K562 (cell line): ENCODE results near the gene MYL4. TPM values are rescaled to one million over a fixed set of nuclear protein-coding genes. Genes with fewer than 3 reads are reported as not detected.
A peak's percentile ranks its signal among the peaks of the same experiment; 100 is the strongest.

ENCODE experiments used
- ADNP ChIP-seq: fragments of 200-800 bp; sonication (Bioruptor generic); IDR thresholded peaks from 2 replicates; pipeline ENCODE4 v1.6.1; 2016; ENCODE audit warnings: missing genetic modification characterization, missing compliant biosample characterization
- MTF1 ChIP-seq: fragments of 250-450 bp; sonication (Bioruptor Pico); IDR thresholded peaks from 2 replicates; pipeline ENCODE4 v1.9.0; 2021; ENCODE audit warnings: moderate library complexity, mild to moderate bottlenecking, inconsistent platforms, borderline replicate concordance
- ZNF263 ChIP-seq: sonication (generic); formaldehyde crosslinking; IDR thresholded peaks from 2 replicates; pipeline ENCODE4 v1.8.0; 2022; ENCODE audit warnings: mild to moderate bottlenecking, missing genetic modification reagents, borderline replicate concordance
- polyA plus RNA-seq, 8 experiments: library from polyadenylated mRNA; depleted of rRNA in 4 of 8; stranded (reverse) in 5 of 8; unstranded in 3 of 8; fragments of >200 nt; fragmentation: Nextera tagmentation in 2 of 8; fragmentation: Illumina TruSeq in 1 of 8; extraction: Ambion mirVana in 2 of 8; extraction: Trizol in 1 of 8; gene quantifications; 2 replicates each; pipeline versions ENCODE4 v1.2.1 to v1.2.3, GENCODE V29; 2011 to 2014; ENCODE audit warnings: inconsistent platforms in 1 of 8, missing spikeins in 1 of 8
- total RNA-seq, 7 experiments: library from RNA; depleted of rRNA in 6 of 7; stranded (reverse); fragments of >200 nt in 6 of 7; fragmentation: Illumina TruSeq in 2 of 7; extraction: Trizol in 2 of 7; gene quantifications; 2 replicates each; pipeline versions ENCODE4 v1.2.1 to v1.2.3, GENCODE V29; 2011 to 2021; ENCODE audit warnings: low replicate concordance in 1 of 7
- TF ChIP-seq, protein P1 (sequence below): fragments of 200-800 bp; sonication (Bioruptor generic); IDR thresholded peaks from 2 replicates; pipeline ENCODE4 v1.6.1; 2017; ENCODE audit warnings: missing genetic modification characterization, missing compliant biosample characterization
- TF ChIP-seq, protein P2 (sequence below): conservative IDR thresholded peaks from 2 replicates; pipeline ENCODE4 v1.6.1; 2011; ENCODE audit warnings: low read depth, mild to moderate bottlenecking, low read length; ENCODE audit not compliant: control insufficient read depth
- TF ChIP-seq, protein P3 (sequence below), 2 experiments: fragments of 450-650 bp in 1 of 2; IDR thresholded peaks; 2 replicates each; pipeline ENCODE4 v1.6.1; 2011 to 2017; ENCODE audit warnings: low read depth in 2 of 2, antibody characterized with exemption in 1 of 2, borderline replicate concordance in 1 of 2, low read length in 1 of 2, mild to moderate bottlenecking in 1 of 2, mixed read lengths in 1 of 2; ENCODE audit not compliant: control insufficient read depth in 1 of 2
- TF ChIP-seq, protein P4 (sequence below), 2 experiments: fragments of 450-650 bp in 1 of 2; sonication (generic) in 1 of 2; formaldehyde crosslinking in 1 of 2; IDR thresholded peaks in 1 of 2; conservative IDR thresholded peaks in 1 of 2; 2 replicates each; pipeline versions ENCODE4 v1.6.1 to v1.8.1; 2016 to 2023; ENCODE audit warnings: mild to moderate bottlenecking in 2 of 2, moderate library complexity in 2 of 2, inconsistent platforms in 1 of 2, missing genetic modification reagents in 1 of 2

The MYL4 gene
- total and polyA plus RNA-seq, 9 of the 15 experiments (the other 6 are each of a cell fraction or from before 2014, with no cell fraction given) = 117 to 423 (median 221) TPM

DNA sequence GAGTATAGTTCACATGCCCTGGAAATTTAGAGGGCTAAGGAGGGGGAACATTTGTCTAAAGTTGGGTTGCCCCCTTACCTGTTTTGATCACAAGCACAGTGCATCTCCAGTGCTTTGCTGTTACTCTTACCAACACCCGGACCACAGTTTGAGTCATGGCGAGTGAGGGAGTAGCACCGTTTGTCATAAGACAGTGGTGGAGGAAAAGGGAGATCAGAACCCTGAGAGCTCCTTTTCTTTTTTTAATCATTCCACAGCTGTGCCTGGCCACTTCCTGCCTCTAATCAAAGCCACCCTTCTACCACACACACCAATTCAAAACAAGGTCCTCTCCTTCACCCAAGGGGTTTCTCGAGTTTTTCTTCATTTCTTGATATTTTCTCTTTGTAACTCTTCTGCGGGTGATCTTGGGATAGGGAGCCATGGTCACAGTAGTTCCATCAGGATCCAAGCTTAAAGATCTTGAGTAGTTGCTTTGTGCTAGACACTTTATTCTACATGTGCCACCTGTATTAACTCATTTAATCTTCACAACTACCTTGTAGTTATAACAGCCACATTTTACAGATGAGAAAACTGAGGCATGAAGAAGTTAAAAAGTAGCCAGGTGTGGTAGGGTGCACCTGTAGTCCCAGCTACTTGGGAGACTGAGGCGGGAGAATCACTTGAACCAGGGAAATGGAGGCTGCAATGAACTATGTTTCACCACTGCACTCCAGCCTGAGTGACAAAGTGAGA lies 5.0 kb upstream of the MYL4 start (continued):
- TF ChIP-seq, protein P1, sequence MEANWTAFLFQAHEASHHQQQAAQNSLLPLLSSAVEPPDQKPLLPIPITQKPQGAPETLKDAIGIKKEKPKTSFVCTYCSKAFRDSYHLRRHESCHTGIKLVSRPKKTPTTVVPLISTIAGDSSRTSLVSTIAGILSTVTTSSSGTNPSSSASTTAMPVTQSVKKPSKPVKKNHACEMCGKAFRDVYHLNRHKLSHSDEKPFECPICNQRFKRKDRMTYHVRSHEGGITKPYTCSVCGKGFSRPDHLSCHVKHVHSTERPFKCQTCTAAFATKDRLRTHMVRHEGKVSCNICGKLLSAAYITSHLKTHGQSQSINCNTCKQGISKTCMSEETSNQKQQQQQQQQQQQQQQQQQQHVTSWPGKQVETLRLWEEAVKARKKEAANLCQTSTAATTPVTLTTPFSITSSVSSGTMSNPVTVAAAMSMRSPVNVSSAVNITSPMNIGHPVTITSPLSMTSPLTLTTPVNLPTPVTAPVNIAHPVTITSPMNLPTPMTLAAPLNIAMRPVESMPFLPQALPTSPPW = no peak
- TF ChIP-seq, protein P2, sequence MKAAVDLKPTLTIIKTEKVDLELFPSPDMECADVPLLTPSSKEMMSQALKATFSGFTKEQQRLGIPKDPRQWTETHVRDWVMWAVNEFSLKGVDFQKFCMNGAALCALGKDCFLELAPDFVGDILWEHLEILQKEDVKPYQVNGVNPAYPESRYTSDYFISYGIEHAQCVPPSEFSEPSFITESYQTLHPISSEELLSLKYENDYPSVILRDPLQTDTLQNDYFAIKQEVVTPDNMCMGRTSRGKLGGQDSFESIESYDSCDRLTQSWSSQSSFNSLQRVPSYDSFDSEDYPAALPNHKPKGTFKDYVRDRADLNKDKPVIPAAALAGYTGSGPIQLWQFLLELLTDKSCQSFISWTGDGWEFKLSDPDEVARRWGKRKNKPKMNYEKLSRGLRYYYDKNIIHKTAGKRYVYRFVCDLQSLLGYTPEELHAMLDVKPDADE = no peak
- no peak for TF ChIP-seq MTF1 (CRISPR knock-in tag)
- TF ChIP-seq ADNP (tag) = peak; percentile 68; the same call in 1 of the 2 replicates
- TF ChIP-seq, protein P3, sequence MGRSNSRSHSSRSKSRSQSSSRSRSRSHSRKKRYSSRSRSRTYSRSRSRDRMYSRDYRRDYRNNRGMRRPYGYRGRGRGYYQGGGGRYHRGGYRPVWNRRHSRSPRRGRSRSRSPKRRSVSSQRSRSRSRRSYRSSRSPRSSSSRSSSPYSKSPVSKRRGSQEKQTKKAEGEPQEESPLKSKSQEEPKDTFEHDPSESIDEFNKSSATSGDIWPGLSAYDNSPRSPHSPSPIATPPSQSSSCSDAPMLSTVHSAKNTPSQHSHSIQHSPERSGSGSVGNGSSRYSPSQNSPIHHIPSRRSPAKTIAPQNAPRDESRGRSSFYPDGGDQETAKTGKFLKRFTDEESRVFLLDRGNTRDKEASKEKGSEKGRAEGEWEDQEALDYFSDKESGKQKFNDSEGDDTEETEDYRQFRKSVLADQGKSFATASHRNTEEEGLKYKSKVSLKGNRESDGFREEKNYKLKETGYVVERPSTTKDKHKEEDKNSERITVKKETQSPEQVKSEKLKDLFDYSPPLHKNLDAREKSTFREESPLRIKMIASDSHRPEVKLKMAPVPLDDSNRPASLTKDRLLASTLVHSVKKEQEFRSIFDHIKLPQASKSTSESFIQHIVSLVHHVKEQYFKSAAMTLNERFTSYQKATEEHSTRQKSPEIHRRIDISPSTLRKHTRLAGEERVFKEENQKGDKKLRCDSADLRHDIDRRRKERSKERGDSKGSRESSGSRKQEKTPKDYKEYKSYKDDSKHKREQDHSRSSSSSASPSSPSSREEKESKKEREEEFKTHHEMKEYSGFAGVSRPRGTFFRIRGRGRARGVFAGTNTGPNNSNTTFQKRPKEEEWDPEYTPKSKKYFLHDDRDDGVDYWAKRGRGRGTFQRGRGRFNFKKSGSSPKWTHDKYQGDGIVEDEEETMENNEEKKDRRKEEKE (IDR thresholded peaks at IDR 0.05; ENCODE audit: borderline replicate concordance in 1 of 2, control insufficient read depth in 1 of 2, low read depth in 2 of 2, low read length in 1 of 2) = no peak
- TF ChIP-seq ZNF263 (CRISPR knock-in tag) = no peak
- TF ChIP-seq, protein P4, sequence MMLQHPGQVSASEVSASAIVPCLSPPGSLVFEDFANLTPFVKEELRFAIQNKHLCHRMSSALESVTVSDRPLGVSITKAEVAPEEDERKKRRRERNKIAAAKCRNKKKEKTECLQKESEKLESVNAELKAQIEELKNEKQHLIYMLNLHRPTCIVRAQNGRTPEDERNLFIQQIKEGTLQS (IDR thresholded peaks at IDR 0.05) = no peak
- TF ChIP-seq, protein P4 (CRISPR knock-in tag; conservative IDR thresholded peaks at IDR 0.05) = 0 out of 2 replicates have a peak, but pooled peaks have one; percentile 26
